Stimulated activated CD4-positive, alpha-beta T cell treated with anti-CD3 and anti-CD28 coated beads, Interleukin-2, amount 100 ng/mL, for 4 hours (primary cell): Measurements from ENCODE around the gene COL25A1.

Experiments used
- DNase-seq: peaks from one replicate; pipeline ENCODE4 v3.0.0-alpha.2; 2020; ENCODE audit warnings: low read depth

Gene COL25A1

GRCh38 chr4:108762559-108763225 lies 539.8 kb downstream of the COL25A1 start, which contains the start of gene ETNPPL:
Gene ETNPPL, minus strand, starts transcription at chr4:108763053. Its CDS starts 155 bp downstream, at chr4:108762898.
- no peak for DNase-seq
